Astrocyte (in vitro differentiated cells and primary cell): Measurements from ENCODE around the gene LYZL1.

Experiments used
- EZH2 ChIP-seq: IDR thresholded peaks from 2 replicates; pipeline ENCODE4 v1.6.1; 2012; ENCODE audit warnings: mild to moderate bottlenecking, low read length, inconsistent platforms; ENCODE audit not compliant: insufficient read depth
- TF ChIP-seq, protein P1 (sequence below): IDR thresholded peaks from 2 replicates; pipeline ENCODE4 v1.5.1; 2011; ENCODE audit warnings: low read depth, mild to moderate bottlenecking, inconsistent platforms, low read length, moderate library complexity; ENCODE audit not compliant: insufficient read depth

DNA sequence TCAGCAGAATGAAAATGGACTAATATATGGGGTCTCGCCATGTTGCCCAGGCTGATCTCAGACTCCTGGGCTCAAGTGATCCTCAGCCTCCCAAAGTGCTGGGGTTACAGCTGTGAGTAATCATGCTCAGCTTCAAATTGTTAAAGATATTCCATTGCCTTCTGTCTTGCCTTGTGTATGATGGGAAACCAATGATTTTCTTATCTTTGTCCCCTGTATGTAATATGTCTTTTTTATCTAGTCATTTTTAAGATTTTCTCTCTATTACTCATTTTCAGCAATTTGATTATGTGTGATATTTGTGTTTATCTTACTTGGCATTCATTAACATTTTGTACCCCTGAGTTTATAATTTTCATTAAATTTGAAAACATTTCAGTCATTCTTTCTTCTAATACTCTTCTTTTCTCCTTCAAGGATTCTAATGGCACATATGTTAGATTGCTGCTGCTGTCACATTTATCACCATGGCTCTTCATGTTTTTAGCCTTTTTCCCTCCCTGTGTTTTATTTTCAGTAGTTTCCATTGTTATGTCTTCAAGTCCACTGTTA lies 12.6 kb downstream of the LYZL1 start:
- TF ChIP-seq, protein P1, sequence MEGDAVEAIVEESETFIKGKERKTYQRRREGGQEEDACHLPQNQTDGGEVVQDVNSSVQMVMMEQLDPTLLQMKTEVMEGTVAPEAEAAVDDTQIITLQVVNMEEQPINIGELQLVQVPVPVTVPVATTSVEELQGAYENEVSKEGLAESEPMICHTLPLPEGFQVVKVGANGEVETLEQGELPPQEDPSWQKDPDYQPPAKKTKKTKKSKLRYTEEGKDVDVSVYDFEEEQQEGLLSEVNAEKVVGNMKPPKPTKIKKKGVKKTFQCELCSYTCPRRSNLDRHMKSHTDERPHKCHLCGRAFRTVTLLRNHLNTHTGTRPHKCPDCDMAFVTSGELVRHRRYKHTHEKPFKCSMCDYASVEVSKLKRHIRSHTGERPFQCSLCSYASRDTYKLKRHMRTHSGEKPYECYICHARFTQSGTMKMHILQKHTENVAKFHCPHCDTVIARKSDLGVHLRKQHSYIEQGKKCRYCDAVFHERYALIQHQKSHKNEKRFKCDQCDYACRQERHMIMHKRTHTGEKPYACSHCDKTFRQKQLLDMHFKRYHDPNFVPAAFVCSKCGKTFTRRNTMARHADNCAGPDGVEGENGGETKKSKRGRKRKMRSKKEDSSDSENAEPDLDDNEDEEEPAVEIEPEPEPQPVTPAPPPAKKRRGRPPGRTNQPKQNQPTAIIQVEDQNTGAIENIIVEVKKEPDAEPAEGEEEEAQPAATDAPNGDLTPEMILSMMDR, result no peak
- no peak for TF ChIP-seq EZH2
